Transverse colon (tissue), 4 donors: ENCODE data around the gene FGD4. TPM values are rescaled to one million over a fixed set of nuclear protein-coding genes. Genes with fewer than 3 reads are reported as not detected.

Source experiments
- DNase-seq: peaks from one replicate; pipeline ENCODE4 v3.0.0-alpha.2; 2019
- H3K27ac ChIP-seq, 4 donors: fragments of 200-600 bp; sonication (generic); 2 replicates each; pipeline ENCODE4 v1.5.1; 2016 to 2018; ENCODE audit warnings: inconsistent platforms in 4 of 4
- H3K27me3 ChIP-seq: fragments of 200-600 bp; sonication (generic); 2 replicates; pipeline ENCODE4 v1.5.1; 2017; ENCODE audit warnings: inconsistent platforms
- H3K36me3 ChIP-seq, 4 donors: fragments of 200-600 bp; sonication (generic); 2 replicates each; pipeline ENCODE4 v1.5.1; 2017 to 2019; ENCODE audit warnings: inconsistent platforms in 4 of 4
- H3K4me1 ChIP-seq, 4 donors: fragments of 200-600 bp; sonication (generic); 2 replicates each; pipeline ENCODE4 v1.5.1; 2017 to 2020; ENCODE audit warnings: inconsistent platforms in 4 of 4
- H3K4me3 ChIP-seq, 4 donors: fragments of 200-600 bp; sonication (generic); 1 replicate in 1 of 4; 2 replicates in 3 of 4; pipeline versions ENCODE4 v1.5.1 to v1.6.1; 2017 to 2019; ENCODE audit warnings: inconsistent platforms in 4 of 4
- H3K9me3 ChIP-seq, 2 donors: fragments of 200-600 bp; sonication (generic); 2 replicates each; pipeline ENCODE4 v1.5.1; 2017 to 2019; ENCODE audit warnings: inconsistent platforms in 2 of 2
- CTCF ChIP-seq, 5 experiments: fragments of 200-600 bp in 3 of 5; fragments of 450-650 bp in 2 of 5; sonication (generic) in 3 of 5; IDR thresholded peaks; 1 replicate in 2 of 5; 2 replicates in 3 of 5; pipeline ENCODE4 v1.5.1; 2016 to 2017; ENCODE audit warnings: antibody characterized with exemption in 5 of 5, inconsistent platforms in 3 of 5, mild to moderate bottlenecking in 2 of 5, moderate library complexity in 1 of 5
- EP300 ChIP-seq: sonication (generic); formaldehyde crosslinking; IDR thresholded peaks from one replicate; pipeline ENCODE4 v1.6.1; 2017; ENCODE audit warnings: antibody characterized with exemption, low read depth
- POLR2A ChIP-seq: fragments of 450-650 bp; IDR thresholded peaks from one replicate; pipeline ENCODE4 v1.6.1; 2016; ENCODE audit warnings: antibody characterized with exemption, mild to moderate bottlenecking, moderate library complexity
- POLR2AphosphoS5 ChIP-seq, 3 donors: sonication (generic); formaldehyde crosslinking; IDR thresholded peaks; one replicate each; pipeline ENCODE4 v1.6.1; 2016; ENCODE audit warnings: antibody characterized with exemption in 3 of 3
- WGBS, 2 donors: methylation state at CpG; one replicate each; pipeline ENCODE4 v1.1.5; 2018; ENCODE audit warnings: low coverage in 1 of 2; 5-methylcytosine and 5-hydroxymethylcytosine counted together
- in situ Hi-C, 4 donors: fragments of 200-750 bp; cut with MboI; loops; one replicate each; pipeline versions ENCODE4 v1.15.0 to v1.15.1; 2017; ENCODE audit warnings: low sequenced_read_pairs in 3 of 4, low pct_ligation_motif_present in 1 of 4, low pct_unique_long_range_greater_than_20kb in 1 of 4
- intact Hi-C: fragments of 100-400 bp; cut with DNase I; formaldehyde crosslinking; loops from one replicate; pipeline ENCODE4 v1.15.1; 2023; ENCODE audit warnings: low total_unique reads
- total RNA-seq, 4 donors: library from RNA; depleted of rRNA; stranded (reverse); fragments of >200 nt; gene quantifications; one replicate each; pipeline ENCODE4 v1.1.0, GENCODE V29; 2016

FGD4 gene
- total RNA-seq, 4 donors from 2014 or later, result 80.2 to 132 (median 98.2) TPM

GRCh38 chr12:32574585-32574984, 175.2 kb downstream of the FGD4 start:
- in situ Hi-C loops (loop anchor here in 1 of 4 donors (25.0 kb wide), 1 partner anchor 112 kb away; no protein-coding TSS in a partner anchor), intact Hi-C loops (no loop called here)
- Histone ChIP-seq H3K4me1 (peaks cover 0 to 4% (median 0%) of the 10 kb centered on the region in 4 donors), H3K27me3 (no peaks in the 10 kb centered on the region), H3K9me3 (no peaks in the 10 kb centered on the region), H3K4me3 (no peak overlapping the region), H3K36me3 (no peaks in the 10 kb centered on the region), H3K27ac (no peak overlapping the region)
- 75 to 81% methylated on average over 1 of the region's 1 CpG for WGBS, 2 donors
- DNase-seq, result no peak
- TF ChIP-seq CTCF (IDR thresholded peaks at IDR 0.05) (no peak), POLR2AphosphoS5 (IDR thresholded peaks at IDR 0.05) (no peak), POLR2A (no peak), EP300 (no peak)

GRCh38 chr12:32577328-32577727, 178.0 kb downstream of the FGD4 start:
- no peak overlapping the region for H3K27ac ChIP-seq
- TF ChIP-seq EP300, result no peak
- TF ChIP-seq POLR2AphosphoS5 (IDR thresholded peaks at IDR 0.05), result no peak
- no peak for TF ChIP-seq POLR2A
- TF ChIP-seq CTCF (IDR thresholded peaks at IDR 0.05), result no peak
- in situ Hi-C loops, result loop anchor here in 1 of 4 donors (25.0 kb wide), 1 partner anchor 90 kb away; no protein-coding TSS in a partner anchor
- H3K4me3 ChIP-seq, result no peak overlapping the region
- intact Hi-C loops, result no loop called here
- DNase-seq, result no peak
- H3K27me3 ChIP-seq, result no peaks in the 10 kb centered on the region
- H3K4me1 ChIP-seq, result no peaks in the 10 kb centered on the region
- WGBS, 2 donors, result 75 to 77% methylated on average over 2 of the region's 2 CpGs
- peaks cover 0 to 14% (median 3%) of the 10 kb centered on the region in 4 donors for H3K36me3 ChIP-seq
- no peaks in the 10 kb centered on the region for H3K9me3 ChIP-seq

DNA sequence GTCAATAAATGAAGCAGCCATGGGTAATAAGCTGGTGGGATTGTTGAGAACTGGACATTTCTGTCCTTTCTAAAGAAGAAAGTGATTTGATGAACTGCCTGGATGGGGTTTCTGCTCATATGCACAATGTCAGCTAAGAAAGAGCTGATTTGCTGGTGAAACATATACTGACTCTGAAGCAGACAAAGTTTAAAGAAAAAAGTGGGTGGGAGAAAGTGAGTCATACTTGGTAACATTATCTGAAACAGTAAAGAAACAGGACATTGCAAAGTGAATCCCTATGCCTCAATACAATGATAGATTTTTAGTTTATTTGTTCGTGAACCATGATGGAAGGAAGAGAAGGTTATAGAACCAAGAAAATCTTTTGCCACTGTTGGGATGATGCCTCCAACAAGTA, 184.2 kb downstream of the FGD4 start:
- H3K4me3 ChIP-seq, result no peak overlapping the region
- no peaks in the 10 kb centered on the region for H3K9me3 ChIP-seq
- no peaks in the 10 kb centered on the region for H3K27me3 ChIP-seq
- H3K27ac ChIP-seq, result no peak overlapping the region
- H3K4me1 ChIP-seq, result peaks cover 0 to 6% (median 0%) of the 10 kb centered on the region in 4 donors
- 97 to 100% methylated on average over 1 of the region's 1 CpG for WGBS, 2 donors
- intact Hi-C loops (no loop called here), in situ Hi-C loops (loop anchor here in 1 of 4 donors (25.0 kb wide), 1 partner anchor 96 kb away; no protein-coding TSS in a partner anchor)
- TF ChIP-seq POLR2A, result no peak
- TF ChIP-seq EP300, result no peak
- no peak for TF ChIP-seq CTCF (IDR thresholded peaks at IDR 0.05)
- no peak for TF ChIP-seq POLR2AphosphoS5 (IDR thresholded peaks at IDR 0.05)
- DNase-seq, result no peak
- peaks cover 0 to 14% (median 4%) of the 10 kb centered on the region in 4 donors for H3K36me3 ChIP-seq

GRCh38 chr12:32585680-32586079, 186.3 kb downstream of the FGD4 start:
- TF ChIP-seq POLR2A (no peak), POLR2AphosphoS5 (IDR thresholded peaks at IDR 0.05) (no peak), EP300 (no peak), CTCF (IDR thresholded peaks at IDR 0.05) (no peak)
- Histone ChIP-seq H3K27me3 (no peaks in the 10 kb centered on the region), H3K27ac (no peak overlapping the region), H3K36me3 (peaks cover 0 to 14% (median 4%) of the 10 kb centered on the region in 4 donors), H3K4me3 (no peak overlapping the region), H3K9me3 (no peaks in the 10 kb centered on the region), H3K4me1 (peaks cover 0 to 9% (median 0%) of the 10 kb centered on the region in 4 donors)
- intact Hi-C loops, result no loop called here
- WGBS, 2 donors, result 87 to 100% methylated on average over 1 to 5 of the region's 5 CpGs
- in situ Hi-C loops, result loop anchor here in 1 of 4 donors (25.0 kb wide), 1 partner anchor 98 kb away; no protein-coding TSS in a partner anchor
- no peak for DNase-seq
